OCI-LY7 (cell line): ENCODE results near the gene KIF5A.

Experiments used
- EZH2phosphoT487 ChIP-seq: fragments of 200-600 bp; sonication (generic); IDR thresholded peaks from 2 replicates; pipeline ENCODE4 v1.6.1; 2018; ENCODE audit warnings: low read depth, borderline replicate concordance, mild to moderate bottlenecking, mixed run types, antibody characterized with exemption, low read length, moderate library complexity, mixed read lengths
- TF ChIP-seq, protein P1 (sequence below): fragments of 200-600 bp; sonication (generic); conservative IDR thresholded peaks from 2 replicates; pipeline ENCODE4 v1.5.1; 2014; ENCODE audit warnings: mild to moderate bottlenecking, antibody characterized with exemption, low read length, moderate library complexity, mixed read lengths

GRCh38 chr12:57534991-57535543 lies 14.8 kb upstream of the KIF5A start:
- TF ChIP-seq, protein P1, sequence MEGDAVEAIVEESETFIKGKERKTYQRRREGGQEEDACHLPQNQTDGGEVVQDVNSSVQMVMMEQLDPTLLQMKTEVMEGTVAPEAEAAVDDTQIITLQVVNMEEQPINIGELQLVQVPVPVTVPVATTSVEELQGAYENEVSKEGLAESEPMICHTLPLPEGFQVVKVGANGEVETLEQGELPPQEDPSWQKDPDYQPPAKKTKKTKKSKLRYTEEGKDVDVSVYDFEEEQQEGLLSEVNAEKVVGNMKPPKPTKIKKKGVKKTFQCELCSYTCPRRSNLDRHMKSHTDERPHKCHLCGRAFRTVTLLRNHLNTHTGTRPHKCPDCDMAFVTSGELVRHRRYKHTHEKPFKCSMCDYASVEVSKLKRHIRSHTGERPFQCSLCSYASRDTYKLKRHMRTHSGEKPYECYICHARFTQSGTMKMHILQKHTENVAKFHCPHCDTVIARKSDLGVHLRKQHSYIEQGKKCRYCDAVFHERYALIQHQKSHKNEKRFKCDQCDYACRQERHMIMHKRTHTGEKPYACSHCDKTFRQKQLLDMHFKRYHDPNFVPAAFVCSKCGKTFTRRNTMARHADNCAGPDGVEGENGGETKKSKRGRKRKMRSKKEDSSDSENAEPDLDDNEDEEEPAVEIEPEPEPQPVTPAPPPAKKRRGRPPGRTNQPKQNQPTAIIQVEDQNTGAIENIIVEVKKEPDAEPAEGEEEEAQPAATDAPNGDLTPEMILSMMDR = no peak
- no peak for TF ChIP-seq EZH2phosphoT487
